Stimulated activated CD4-positive, alpha-beta T cell treated with anti-CD3 and anti-CD28 coated beads, Interleukin-4, amount 100 ng/mL, for 4 hours (primary cell): Measurements from ENCODE around the gene AGPAT2.
A peak's percentile ranks its signal among the peaks of the same experiment; 100 is the strongest.

Experiments used
- DNase-seq, 2 experiments: peaks; one replicate each; pipeline ENCODE4 v3.0.0-alpha.2; 2020

AGPAT2 gene

GRCh38 chr9:136672431-136673087, 14.7 kb downstream of the AGPAT2 start:
- DNase-seq, result no peak

GRCh38 chr9:136671646-136672430, 15.4 kb downstream of the AGPAT2 start:
- DNase-seq, result peak; percentile 19 to 50

GRCh38 chr9:136671254-136671614, 16.0 kb downstream of the AGPAT2 start:
- DNase-seq, result no peak

- DNase-seq, result no peak
These were observed 16.5 kb downstream of the AGPAT2 start for GRCh38 chr9:136670576-136671253.

DNA sequence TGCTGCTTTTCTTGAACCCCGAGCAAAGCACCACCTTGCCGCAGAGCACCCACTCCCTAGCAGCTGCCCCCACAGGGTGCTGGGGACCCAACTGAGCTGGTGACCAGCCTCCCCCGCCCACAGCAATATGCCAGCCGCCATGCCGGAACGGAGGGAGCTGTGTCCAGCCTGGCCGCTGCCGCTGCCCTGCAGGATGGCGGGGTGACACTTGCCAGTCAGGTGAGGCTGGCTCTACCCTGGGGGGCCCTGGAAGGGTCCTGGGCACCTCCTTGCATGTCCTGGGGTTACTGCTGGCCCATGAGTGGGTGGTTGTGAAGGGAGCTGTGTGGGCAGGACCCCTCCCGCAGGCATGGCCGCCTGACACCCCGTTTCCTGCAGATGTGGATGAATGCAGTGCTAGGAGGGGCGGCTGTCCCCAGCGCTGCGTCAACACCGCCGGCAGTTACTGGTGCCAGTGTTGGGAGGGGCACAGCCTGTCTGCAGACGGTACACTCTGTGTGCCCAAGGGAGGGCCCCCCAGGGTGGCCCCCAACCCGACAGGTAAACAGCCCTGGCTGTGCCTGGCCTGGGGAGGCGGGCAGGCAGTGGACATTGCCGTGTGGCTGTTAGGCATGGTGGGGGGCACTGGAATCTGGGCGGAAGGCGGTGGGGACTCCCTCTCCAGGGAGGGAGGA, 17.3 kb downstream of the AGPAT2 start:
- no peak for DNase-seq

- DNase-seq, result no peak
These were observed 18.1 kb downstream of the AGPAT2 start for GRCh38 chr9:136668983-136669790.

GRCh38 chr9:136667940-136668760, 19.1 kb downstream of the AGPAT2 start:
- no peak for DNase-seq

- no peak for DNase-seq
These were observed 19.9 kb downstream of the AGPAT2 start for GRCh38 chr9:136667214-136667939.

- no peak for DNase-seq
These were observed 20.7 kb downstream of the AGPAT2 start for GRCh38 chr9:136666372-136667213.

- peak in 1 of 2 experiments; percentile 36 for DNase-seq
These were observed 21.4 kb downstream of the AGPAT2 start for GRCh38 chr9:136665704-136666371.

DNA sequence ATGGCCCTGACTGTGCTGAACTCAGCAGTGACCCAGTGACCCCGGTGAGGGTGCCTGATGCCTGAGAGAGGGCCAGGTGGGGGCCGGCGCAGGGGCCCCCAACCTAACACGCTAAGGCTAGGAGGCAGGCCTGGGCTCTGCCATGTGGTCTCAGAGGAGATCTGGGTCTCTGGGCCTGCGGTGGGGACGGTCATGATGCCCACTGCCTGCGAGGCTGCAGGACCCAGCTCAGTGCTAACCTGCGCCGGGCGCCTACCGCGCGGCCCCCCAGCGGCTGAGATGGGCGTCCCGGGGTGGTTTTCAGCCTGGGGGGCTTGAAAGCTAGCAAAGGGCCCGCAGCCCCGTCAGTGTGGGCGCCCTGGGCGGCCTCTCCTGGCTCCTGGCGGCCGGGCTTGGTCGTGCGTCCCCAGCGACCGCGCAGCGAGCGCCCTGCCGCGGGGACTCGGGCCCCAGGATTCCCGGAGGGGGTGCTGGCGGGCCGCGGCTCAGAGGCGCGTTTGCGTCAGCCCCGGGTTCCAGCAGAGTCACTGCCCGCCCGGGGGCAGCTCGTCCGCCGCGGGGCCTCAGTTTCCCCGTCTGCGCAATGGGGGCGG, 22.1 kb downstream of the AGPAT2 start:
- peak in 1 of 2 experiments; percentile 22 for DNase-seq

GRCh38 chr9:136664000-136664915, 23.0 kb downstream of the AGPAT2 start:
- DNase-seq, result no peak

DNA sequence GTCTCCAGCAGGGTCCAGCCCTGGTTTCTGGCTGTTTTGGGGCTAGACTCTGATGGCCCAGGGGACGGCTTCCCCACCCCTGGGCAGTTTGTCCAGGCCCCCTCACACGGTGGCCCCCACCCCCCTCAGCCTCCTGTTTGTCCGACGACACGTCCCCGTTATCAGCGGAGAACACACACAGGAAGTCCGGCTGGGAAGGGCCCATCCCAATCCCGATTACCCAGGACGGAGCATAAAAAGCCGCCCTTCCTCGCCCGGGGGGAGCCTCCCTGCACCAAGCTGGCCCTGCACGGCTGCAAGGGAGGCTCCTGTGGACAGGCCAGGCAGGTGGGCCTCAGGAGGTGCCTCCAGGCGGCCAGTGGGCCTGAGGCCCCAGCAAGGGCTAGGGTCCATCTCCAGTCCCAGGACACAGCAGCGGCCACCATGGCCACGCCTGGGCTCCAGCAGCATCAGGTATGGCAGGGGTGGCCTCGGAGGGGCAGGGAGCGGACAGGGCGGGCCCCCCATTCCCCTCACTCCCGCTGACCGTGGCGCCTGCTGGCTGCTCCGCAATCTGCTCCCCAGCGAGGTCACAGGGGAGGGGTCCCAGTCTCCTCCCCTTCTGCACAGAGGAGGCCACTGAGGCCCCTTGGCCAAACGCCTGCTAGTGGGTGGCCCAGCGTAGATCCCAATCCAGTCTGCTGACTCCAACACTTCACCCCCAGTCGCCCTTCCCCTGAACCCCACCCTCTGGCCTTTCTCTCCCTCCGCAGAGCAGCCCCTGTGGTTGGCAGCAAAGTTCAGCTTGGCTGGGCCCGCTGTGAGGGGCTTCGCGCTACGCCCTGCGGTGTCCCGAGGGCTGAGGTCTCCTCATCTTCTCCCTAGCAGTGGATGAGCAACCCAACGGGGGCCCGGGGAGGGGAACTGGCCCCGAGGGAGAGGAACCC, 24.3 kb downstream of the AGPAT2 start, which contains the start of gene EGFL7:
Gene EGFL7, plus strand, starts transcription at position 261 of the 926 bp plus-strand sequence. CDS start 5,367 bp downstream, outside the sequence.
- DNase-seq, result no peak

- no peak for DNase-seq
These were observed 25.0 kb downstream of the AGPAT2 start for GRCh38 chr9:136662326-136662655.

DNA sequence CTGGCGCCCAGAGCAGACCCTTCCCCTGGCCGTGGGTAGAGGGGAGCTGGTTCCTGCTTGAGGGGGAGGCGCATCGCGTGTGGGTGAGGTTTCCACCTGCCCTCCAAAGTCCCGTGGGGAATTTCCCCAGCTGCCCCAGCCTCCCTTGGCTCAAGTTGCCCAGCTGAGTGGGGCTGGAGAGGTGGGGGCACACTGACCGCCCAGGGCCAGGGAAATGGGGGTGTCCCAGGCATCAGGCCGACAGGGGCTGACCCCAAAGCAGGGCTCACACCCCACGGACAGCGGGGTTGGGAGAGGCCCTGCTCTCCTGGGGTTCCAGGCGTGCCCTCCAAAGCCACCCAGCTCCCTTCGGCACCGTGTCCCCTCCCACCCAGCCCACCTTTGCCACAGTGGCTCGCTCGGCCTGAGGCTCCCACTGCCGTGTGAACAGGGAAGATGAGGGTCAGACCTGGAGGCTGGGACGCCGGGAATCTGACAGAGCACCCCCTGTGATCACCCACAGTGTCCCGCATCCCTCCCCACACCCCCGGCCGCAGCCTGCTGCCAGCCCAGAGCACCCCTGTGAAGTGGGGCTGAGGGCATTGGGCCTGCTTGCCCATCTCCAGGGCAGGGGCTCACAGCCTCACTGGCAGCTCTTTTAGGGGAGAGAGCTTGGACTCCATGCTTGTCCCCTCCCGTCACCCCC, 25.5 kb downstream of the AGPAT2 start:
- DNase-seq, result no peak
